NK-92 (cell line): Measurements from ENCODE around the gene INTS15.
A peak's percentile ranks its signal among the peaks of the same experiment; 100 is the strongest.
"Not testable (repeated sequence)": the region's sequence is repeated elsewhere in the genome, so short reads cannot be mapped to it uniquely, and the experiment has no call there.

Source experiments
- DNase-seq: peaks from one replicate; lab custom pipeline; 2025; ENCODE audit not compliant: unreplicated experiment; lab: John Stamatoyannopoulos, UW

Gene INTS15

DNA sequence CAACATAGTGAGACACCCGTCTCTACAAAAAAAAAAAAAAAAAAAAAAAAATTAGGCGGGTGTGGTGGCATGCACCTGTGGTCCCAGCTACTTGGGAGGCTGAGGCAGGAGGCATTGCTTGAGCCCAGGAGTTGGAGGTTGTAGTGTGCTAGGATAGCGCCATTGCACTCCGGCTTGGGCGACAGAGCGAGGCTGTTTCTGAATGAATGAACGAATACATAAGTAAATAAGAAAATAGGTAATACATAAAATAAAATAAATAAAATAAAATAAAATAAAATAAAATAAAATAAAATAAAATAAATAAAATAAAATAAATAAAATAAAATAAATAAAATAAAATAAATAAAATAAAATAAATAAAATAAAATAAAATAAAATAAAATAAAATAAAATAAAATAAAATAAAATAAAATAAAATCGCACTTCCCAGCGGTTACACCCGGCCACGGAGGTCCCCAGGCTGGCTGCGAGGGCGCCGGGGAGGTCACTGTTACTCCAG lies 12.9 kb upstream of the INTS15 start:
- not testable (repeated sequence) for DNase-seq

GRCh38 chr7:6577369-6578113 lies 12.3 kb upstream of the INTS15 start, which contains the start of gene ZDHHC4:
ZDHHC4 (plus strand) TSS chr7:6577454; CDS start chr7:6580562, 3,108 bp downstream.
- peak; percentile 56 for DNase-seq

DNA sequence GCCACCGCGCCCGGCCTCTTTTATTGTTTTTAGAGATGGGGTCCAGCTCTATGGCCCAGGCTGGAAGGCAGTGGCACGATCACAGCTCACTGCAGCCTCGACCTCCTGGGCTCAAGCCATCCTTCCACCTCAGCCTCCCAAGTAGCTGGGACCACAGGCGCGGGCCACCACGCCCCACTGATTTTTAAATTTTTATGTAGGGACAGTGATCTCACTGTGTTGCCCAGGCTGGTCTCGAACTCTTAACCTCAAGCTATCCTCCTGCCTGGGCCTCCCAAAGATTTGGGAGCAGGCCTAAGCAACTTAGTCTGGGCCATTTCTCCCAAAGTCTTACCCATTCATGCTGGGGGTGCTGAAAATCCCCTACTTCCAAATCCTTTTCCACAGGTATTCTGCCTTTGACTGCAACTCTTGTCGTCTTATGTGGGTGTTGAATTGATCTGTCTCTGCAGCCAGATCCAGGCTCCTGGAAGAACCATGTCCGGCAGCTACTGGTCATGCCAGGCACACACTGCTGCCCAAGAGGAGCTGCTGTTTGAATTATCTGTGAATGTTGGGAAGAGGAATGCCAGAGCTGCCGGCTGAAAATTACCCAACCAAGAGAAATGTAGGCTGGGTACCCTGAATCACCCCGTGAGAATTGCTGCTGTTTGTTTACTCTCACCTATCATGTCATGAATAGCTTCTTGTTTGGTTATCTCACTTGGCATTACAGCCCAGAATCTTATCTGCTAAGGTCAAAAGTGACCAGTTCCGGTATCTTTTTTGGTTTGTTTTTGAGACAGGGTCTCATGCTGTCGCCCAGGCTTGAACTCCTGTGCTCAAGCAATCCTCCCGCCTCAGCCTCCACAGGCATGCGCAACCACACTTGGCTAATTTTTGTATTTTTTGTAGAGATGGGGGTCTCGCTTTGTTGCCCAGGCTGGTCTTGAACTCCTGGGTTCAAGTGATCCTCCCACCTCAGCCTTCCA lies 11.4 kb upstream of the INTS15 start:
- DNase-seq, result no peak

GRCh38 chr7:6579446-6579845 lies 10.4 kb upstream of the INTS15 start:
- no peak for DNase-seq

GRCh38 chr7:6585746-6586432 lies 3.9 kb upstream of the INTS15 start:
- not testable (repeated sequence) for DNase-seq

- no peak for DNase-seq
Observed at GRCh38 chr7:6588566-6588965, 1.3 kb upstream of the INTS15 start.

DNA sequence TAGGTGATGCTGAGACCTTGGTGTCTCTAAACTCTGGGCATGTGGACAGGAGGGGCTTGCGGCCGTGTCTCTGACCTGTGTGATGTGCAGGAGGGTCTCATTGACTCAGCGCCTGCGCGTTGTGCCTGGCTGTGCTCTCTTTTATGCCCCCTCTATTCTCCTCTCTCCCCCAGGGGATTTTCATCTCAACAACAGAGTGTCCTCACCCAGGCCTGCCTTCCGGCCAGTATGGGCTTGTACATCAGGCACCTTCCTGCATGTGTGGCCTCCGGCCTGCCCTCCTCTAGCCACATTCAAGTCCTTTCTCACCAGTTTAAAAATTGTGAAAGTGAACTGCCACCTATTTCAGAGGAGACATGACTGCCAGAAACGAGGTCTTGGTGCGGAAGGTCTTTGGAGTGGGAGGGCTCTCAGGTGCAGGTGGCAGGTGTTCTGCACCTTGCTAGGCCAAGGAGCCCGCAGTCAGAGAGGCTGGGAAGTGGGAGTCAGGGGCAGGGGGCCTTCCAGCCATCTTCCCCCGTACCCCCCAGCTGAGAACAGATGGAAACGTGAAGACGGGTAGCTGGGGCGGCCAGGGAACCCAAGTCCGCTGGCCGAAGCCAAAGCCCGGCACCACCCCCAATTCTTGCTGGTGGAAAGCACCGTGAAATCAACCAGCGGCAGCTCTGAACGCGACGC lies 531 bp upstream of the INTS15 start:
- DNase-seq, result no peak

DNA sequence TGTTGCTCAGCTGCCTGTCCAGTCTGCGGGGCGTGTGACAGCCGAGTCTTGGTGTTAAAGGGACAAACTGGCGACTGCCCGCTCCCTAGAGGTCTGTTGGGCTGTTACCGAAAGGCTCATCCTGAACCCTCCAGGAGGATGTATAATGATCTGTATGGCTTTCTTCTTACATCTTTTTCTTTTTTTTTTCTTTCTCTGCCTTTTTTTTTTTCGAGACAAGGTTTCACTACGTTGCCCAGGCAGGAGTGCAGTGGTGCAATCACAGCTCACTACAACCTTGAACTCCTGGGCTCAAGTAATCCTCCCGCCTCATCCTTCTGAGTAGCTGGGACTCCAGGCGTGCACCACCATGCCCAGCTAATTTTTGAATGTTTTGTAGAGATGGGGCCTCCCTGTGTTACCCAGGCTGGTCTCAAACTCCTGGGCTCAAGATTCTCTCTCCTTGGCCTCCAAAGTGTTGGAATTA lies 857 bp downstream of the INTS15 start:
- DNase-seq, result no peak

GRCh38 chr7:6600093-6600492 lies 10.3 kb downstream of the INTS15 start:
- no peak for DNase-seq

GRCh38 chr7:6604458-6604857 lies 14.6 kb downstream of the INTS15 start:
- no peak for DNase-seq

- DNase-seq, result no peak
Observed at GRCh38 chr7:6606866-6607583, 17.2 kb downstream of the INTS15 start.

DNA sequence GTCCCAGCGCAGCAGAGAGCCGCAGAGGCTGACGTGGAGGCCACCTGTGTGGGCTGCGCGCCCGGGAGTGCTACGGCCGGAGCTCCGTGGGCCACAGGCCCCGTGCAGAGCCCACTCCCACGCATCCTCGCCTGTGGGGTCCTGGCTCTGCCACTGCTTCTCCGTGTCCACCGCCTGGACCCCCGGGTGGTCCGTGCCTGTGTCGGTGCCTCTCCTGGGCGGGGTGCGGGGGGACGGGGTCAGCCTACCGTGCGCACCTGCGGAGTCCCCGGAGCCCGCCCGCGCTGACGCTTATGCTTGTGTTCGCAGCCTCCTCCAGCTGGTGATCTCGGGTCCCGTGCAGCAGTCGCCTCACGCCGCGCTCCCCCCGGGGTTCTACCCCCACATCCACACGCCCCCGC lies 17.8 kb downstream of the INTS15 start:
- no peak for DNase-seq

GRCh38 chr7:6608081-6608480 lies 18.3 kb downstream of the INTS15 start:
- DNase-seq, result no peak

- DNase-seq, result no peak
Observed at GRCh38 chr7:6608794-6609193, 19.0 kb downstream of the INTS15 start.

GRCh38 chr7:6612819-6613218 lies 23.0 kb downstream of the INTS15 start:
- DNase-seq, result no peak

DNA sequence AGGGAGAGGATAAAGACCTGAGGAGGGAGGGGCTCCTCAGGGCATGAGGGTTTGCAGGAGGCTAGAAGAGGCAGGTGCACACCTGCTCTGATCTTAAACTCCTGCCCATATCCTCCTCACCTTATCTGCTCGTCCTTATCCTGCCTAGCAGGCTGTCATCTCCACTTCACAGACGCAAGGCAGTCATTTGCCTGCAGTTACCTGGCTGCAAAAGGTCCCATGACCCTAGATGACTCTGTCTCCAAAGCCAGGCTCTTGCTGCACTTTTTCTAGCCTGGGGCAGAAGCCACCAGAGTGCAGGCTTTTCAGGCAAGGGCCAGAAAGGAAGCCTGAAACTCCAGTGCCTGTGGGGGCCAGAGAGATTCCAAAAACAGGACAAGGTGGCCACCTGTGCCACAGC lies 23.9 kb downstream of the INTS15 start:
- no peak for DNase-seq

- no peak for DNase-seq
Observed at GRCh38 chr7:6614953-6615722, 25.3 kb downstream of the INTS15 start, which contains the start of gene ZNF853. ZNF853 (plus strand) TSS chr7:6615610; CDS start chr7:6616175, 565 bp downstream.

- DNase-seq, result no peak
Observed at GRCh38 chr7:6615723-6616555, 26.1 kb downstream of the INTS15 start.
